Osteocyte (in vitro differentiated cells): ENCODE data around the gene CENPU. TPM values are rescaled to one million over a fixed set of nuclear protein-coding genes. Genes with fewer than 3 reads are reported as not detected.
A peak's percentile ranks its signal among the peaks of the same experiment; 100 is the strongest.

Experiments used
- DNase-seq: peaks from one replicate; pipeline ENCODE4 v3.0.0; 2021; ENCODE audit warnings: mixed read lengths; ENCODE audit not compliant: unreplicated experiment; ENCODE audit errors: extremely low spot score
- H3K27ac Mint-ChIP-seq: one replicate; pipeline ENCODE4 v1.8.0; 2021; ENCODE audit warnings: mild to moderate bottlenecking, mixed read lengths; ENCODE audit not compliant: unreplicated experiment
- H3K27me3 Mint-ChIP-seq: one replicate; pipeline ENCODE4 v1.8.0; 2021; ENCODE audit warnings: mixed read lengths; ENCODE audit not compliant: unreplicated experiment
- H3K36me3 Mint-ChIP-seq: one replicate; pipeline ENCODE4 v1.8.0; 2021; ENCODE audit warnings: mixed read lengths; ENCODE audit not compliant: unreplicated experiment
- H3K4me1 Mint-ChIP-seq: one replicate; pipeline ENCODE4 v1.8.0; 2021; ENCODE audit warnings: mixed read lengths; ENCODE audit not compliant: unreplicated experiment
- H3K4me3 Mint-ChIP-seq: one replicate; pipeline ENCODE4 v1.8.0; 2021; ENCODE audit warnings: mild to moderate bottlenecking, moderate library complexity, mixed read lengths; ENCODE audit not compliant: unreplicated experiment
- H3K9me3 Mint-ChIP-seq: one replicate; pipeline ENCODE4 v1.8.0; 2021; ENCODE audit warnings: mixed read lengths; ENCODE audit not compliant: unreplicated experiment
- total RNA-seq: library from RNA; stranded (reverse); gene quantifications from 2 replicates; pipeline ENCODE4 v1.2.1, GENCODE V29; 2021
- TF ChIP-seq, protein P1 (sequence below): fragments of 200-600 bp; sonication (generic); IDR thresholded peaks from 2 replicates; pipeline ENCODE4 v1.5.0; 2021; ENCODE audit warnings: antibody characterized with exemption, mild to moderate bottlenecking, moderate library complexity

Gene CENPU
- total RNA-seq, 1 donor from 2014 or later: 6.9 TPM

DNA sequence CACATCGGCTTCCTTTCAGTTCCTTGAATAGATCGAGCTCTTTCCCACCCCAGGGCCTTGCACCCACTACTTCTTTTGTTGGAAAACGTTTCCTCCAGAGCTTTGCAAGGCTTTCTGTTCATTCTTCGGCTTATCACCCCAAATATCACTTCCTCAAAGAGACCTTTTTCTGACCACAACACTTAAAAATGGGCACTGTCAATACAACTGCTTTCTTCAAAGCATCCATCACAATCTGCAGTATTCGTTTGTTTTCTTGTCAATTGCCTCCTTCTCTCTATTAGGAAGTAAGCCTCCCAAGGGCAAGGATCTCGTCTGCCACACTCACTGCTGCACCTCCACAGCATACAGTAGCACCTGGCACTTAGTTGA, 17.7 kb upstream of the CENPU start:
- Mint-ChIP-seq H3K27ac (no peak overlapping the region), H3K27me3 (no peaks in the 10 kb centered on the region), H3K9me3 (no peaks in the 10 kb centered on the region), H3K4me3 (no peak overlapping the region), H3K36me3 (no peaks in the 10 kb centered on the region), H3K4me1 (peaks cover 37% of the 10 kb centered on the region)
- no peak for DNase-seq
- TF ChIP-seq, protein P1, sequence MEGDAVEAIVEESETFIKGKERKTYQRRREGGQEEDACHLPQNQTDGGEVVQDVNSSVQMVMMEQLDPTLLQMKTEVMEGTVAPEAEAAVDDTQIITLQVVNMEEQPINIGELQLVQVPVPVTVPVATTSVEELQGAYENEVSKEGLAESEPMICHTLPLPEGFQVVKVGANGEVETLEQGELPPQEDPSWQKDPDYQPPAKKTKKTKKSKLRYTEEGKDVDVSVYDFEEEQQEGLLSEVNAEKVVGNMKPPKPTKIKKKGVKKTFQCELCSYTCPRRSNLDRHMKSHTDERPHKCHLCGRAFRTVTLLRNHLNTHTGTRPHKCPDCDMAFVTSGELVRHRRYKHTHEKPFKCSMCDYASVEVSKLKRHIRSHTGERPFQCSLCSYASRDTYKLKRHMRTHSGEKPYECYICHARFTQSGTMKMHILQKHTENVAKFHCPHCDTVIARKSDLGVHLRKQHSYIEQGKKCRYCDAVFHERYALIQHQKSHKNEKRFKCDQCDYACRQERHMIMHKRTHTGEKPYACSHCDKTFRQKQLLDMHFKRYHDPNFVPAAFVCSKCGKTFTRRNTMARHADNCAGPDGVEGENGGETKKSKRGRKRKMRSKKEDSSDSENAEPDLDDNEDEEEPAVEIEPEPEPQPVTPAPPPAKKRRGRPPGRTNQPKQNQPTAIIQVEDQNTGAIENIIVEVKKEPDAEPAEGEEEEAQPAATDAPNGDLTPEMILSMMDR: no peak

DNA sequence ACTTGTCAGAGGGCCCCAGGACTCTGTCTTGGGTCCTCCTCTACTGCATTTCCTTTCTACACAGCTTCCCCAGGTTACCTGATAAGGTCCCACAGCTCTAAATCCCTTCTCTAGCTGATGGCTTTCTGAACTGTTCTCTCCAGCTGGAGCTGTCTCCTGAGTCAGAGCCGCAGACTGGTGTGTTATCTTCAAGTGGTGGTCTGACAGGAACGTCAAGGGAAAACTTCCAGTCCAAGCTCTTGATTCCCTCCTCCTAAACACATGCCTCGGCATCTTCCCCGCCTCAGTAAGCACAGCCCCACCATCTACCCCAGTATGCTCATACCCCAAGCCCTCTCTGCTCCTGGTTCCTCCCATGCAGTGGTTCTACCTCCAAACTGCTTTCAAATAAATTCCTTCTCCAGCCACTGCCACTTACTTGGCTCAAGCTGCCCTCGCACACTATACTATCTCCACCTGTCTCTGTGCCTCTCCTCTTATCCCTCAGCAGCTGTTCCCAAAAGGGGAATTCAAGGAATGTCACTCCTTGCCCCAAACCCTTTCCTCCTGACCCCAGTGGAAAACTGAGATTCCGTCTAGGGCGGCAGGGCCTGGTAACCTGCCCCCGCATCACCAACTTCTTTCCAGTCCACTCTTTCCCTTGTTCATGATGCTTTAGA, 17.2 kb upstream of the CENPU start:
- Mint-ChIP-seq H3K4me3 (no peak overlapping the region), H3K27ac (no peak overlapping the region), H3K9me3 (no peaks in the 10 kb centered on the region), H3K36me3 (no peaks in the 10 kb centered on the region), H3K4me1 (peaks cover 37% of the 10 kb centered on the region), H3K27me3 (no peaks in the 10 kb centered on the region)
- DNase-seq: no peak
- TF ChIP-seq, protein P1: no peak

DNA sequence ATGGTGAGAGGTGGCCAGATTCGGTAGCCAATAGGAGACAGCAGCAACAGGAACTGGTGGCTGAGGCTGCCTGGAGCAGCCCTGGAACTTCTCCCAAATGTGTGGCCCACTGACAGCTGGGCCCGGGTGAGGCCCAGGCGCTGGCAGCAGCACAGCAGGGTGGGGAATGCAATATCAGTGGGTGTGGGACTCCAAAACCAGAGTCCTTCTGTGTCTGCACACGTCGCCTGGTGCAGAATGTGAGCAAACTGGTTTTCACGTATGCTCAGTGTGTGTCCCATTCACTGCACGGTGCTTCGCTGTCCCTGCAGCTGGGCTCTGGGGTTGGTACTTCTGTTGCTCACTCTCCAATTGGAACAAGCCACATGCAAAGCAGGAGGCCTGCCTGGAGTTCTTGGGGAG, 14.4 kb upstream of the CENPU start:
- TF ChIP-seq, protein P1: no peak
- no peak overlapping the region for H3K27ac Mint-ChIP-seq
- no peak overlapping the region for H3K4me3 Mint-ChIP-seq
- no peaks in the 10 kb centered on the region for H3K9me3 Mint-ChIP-seq
- no peaks in the 10 kb centered on the region for H3K36me3 Mint-ChIP-seq
- H3K4me1 Mint-ChIP-seq: peaks cover 20% of the 10 kb centered on the region
- no peak for DNase-seq
- H3K27me3 Mint-ChIP-seq: no peaks in the 10 kb centered on the region

DNA sequence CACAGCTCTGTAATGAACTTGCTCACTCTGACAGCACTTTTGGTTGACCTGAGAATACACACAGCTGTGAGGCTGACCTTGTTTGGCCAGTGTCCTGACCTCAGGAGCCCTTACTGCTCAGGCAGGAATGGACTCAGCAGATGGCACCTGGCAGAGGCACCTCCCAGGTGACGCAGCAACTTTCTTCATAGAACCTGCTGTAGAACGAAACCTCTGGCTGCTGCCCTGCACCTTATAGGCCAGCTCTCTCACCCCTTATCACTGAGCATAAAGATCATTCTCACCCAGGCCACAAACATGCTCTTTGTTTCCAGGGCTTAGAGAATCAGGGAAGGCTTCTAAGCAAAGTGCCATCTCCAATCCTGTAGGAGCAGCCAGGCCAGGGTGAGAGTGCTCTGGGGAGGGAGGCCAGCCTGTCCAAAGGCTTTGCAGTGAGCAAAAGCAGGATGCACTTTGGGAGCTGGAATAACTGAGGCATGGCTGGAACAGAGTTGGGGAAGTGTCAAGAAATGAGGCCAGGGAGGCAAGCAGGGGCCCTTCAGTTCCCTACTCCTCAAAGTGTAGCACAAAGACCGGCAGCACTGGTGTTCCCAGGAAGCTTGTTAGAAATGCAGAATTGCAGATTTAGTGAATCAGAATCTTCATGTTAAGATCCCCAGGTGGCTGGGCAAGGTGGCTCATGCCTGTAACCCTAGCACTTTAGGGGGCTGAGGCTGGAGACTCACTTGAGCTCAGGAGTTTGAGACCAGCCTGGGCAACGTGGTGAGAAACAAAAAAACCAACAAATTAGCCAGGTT, 13.3 kb upstream of the CENPU start:
- H3K27ac Mint-ChIP-seq: peak overlapping the region; percentile 95

More for the DNA sequence above, 13.3 kb upstream of the CENPU start:
- no peak for DNase-seq
- Mint-ChIP-seq H3K9me3 (peaks cover 2% of the 10 kb centered on the region), H3K4me1 (peaks cover 20% of the 10 kb centered on the region), H3K36me3 (no peaks in the 10 kb centered on the region), H3K4me3 (peak overlapping the region; percentile 49), H3K27me3 (no peaks in the 10 kb centered on the region)
- TF ChIP-seq, protein P1: no peak
